Spinal cord (tissue), 10 donors: Measurements from ENCODE around the gene SCUBE3. TPM values are rescaled to one million over a fixed set of nuclear protein-coding genes. Genes with fewer than 3 reads are reported as not detected.

Experiments
- DNase-seq, 6 donors: peaks; one replicate each; pipeline versions ENCODE4 v3.0.0 to v3.0.0-alpha.2; 2013 to 2015; ENCODE audit warnings: low spot score in 6 of 6, low read depth in 4 of 6
- H3K27ac ChIP-seq: one replicate; pipeline ENCODE4 v1.5.1; 2013; ENCODE audit warnings: low read depth, low read length, control low read depth
- H3K27me3 ChIP-seq: one replicate; pipeline ENCODE4 v1.6.1; 2013; ENCODE audit warnings: low read length; ENCODE audit not compliant: control insufficient read depth, insufficient read depth
- H3K36me3 ChIP-seq: one replicate; pipeline ENCODE4 v1.6.1; 2013; ENCODE audit warnings: low read length; ENCODE audit not compliant: control insufficient read depth, insufficient read depth
- H3K4me1 ChIP-seq: one replicate; pipeline ENCODE4 v1.6.1; 2013; ENCODE audit warnings: low read length; ENCODE audit not compliant: control insufficient read depth, insufficient read depth
- H3K4me3 ChIP-seq: one replicate; pipeline ENCODE4 v1.5.1; 2013; ENCODE audit warnings: low read depth, low read length, control low read depth
- H3K9me3 ChIP-seq: one replicate; pipeline ENCODE4 v1.6.1; 2013; ENCODE audit warnings: low read length; ENCODE audit not compliant: control insufficient read depth, insufficient read depth
- WGBS: methylation state at CpG from one replicate; pipeline ENCODE4 v1.1.5; 2013; ENCODE audit warnings: missing lambda C conversion rate; ENCODE audit not compliant: insufficient coverage; 5-methylcytosine and 5-hydroxymethylcytosine counted together
- polyA plus RNA-seq, 2 donors: library from polyadenylated mRNA; unstranded; fragments of 120-200 nt; gene quantifications; one replicate each; pipeline ENCODE4 v1.2.1, GENCODE V29; 2013; ENCODE audit not compliant: insufficient read length in 2 of 2
- total RNA-seq, 2 donors: library from RNA; depleted of rRNA in 1 of 2; stranded (reverse); fragments of 120-200 nt in 1 of 2; fragments of >200 nt in 1 of 2; gene quantifications; one replicate each; pipeline versions ENCODE4 v1.2.3 to v1.2.4, GENCODE V29; 2013 to 2014
- donor health status: healthy.

Gene SCUBE3
- total and polyA plus RNA-seq, 4 donors: 4.4 to 11.5 (median 7.9) TPM

- DNase-seq: peak in 1 of 6 donors; percentile 28
- H3K27me3 ChIP-seq: no peaks in the 10 kb centered on the region
- H3K9me3 ChIP-seq: no peaks in the 10 kb centered on the region
- H3K4me1 ChIP-seq: peaks cover 20% of the 10 kb centered on the region
- H3K36me3 ChIP-seq: no peaks in the 10 kb centered on the region
- 36% methylated on average over 7 of the region's 7 CpGs for WGBS
- no peak overlapping the region for H3K4me3 ChIP-seq
- H3K27ac ChIP-seq: no peak overlapping the region
Observed at GRCh38 chr6:35203152-35203670, 10.5 kb upstream of the SCUBE3 start.

- 43% methylated on average over 2 of the region's 2 CpGs for WGBS
Observed at GRCh38 chr6:35203680-35204079, 10.1 kb upstream of the SCUBE3 start.

GRCh38 chr6:35206346-35206745 is 7.4 kb upstream of the SCUBE3 start:
- no CpG with 5 or more reads among the region's 1 CpG for WGBS
- no peak overlapping the region for H3K4me3 ChIP-seq
- H3K27ac ChIP-seq: no peak overlapping the region
- peaks cover 20% of the 10 kb centered on the region for H3K4me1 ChIP-seq
- H3K27me3 ChIP-seq: no peaks in the 10 kb centered on the region
- H3K36me3 ChIP-seq: no peaks in the 10 kb centered on the region
- DNase-seq: no peak
- H3K9me3 ChIP-seq: no peaks in the 10 kb centered on the region

More at GRCh38 chr6:35203680-35204079, 10.1 kb upstream of the SCUBE3 start:
- Histone ChIP-seq H3K36me3 (no peaks in the 10 kb centered on the region), H3K4me1 (peaks cover 20% of the 10 kb centered on the region), H3K9me3 (no peaks in the 10 kb centered on the region), H3K27ac (no peak overlapping the region), H3K27me3 (no peaks in the 10 kb centered on the region), H3K4me3 (no peak overlapping the region)
- DNase-seq: no peak

- Histone ChIP-seq H3K27me3 (no peaks in the 10 kb centered on the region), H3K36me3 (no peaks in the 10 kb centered on the region), H3K4me3 (no peak overlapping the region), H3K4me1 (peaks cover 16% of the 10 kb centered on the region), H3K27ac (no peak overlapping the region), H3K9me3 (no peaks in the 10 kb centered on the region)
- no peak for DNase-seq
- 49% methylated on average over 4 of the region's 4 CpGs for WGBS
Observed at GRCh38 chr6:35208419-35208818, 5.3 kb upstream of the SCUBE3 start.

- WGBS: 100% methylated on average over 1 of the region's 1 CpG
- no peaks in the 10 kb centered on the region for H3K9me3 ChIP-seq
- no peaks in the 10 kb centered on the region for H3K36me3 ChIP-seq
- H3K27me3 ChIP-seq: no peaks in the 10 kb centered on the region
- peaks cover 10% of the 10 kb centered on the region for H3K4me1 ChIP-seq
- DNase-seq: no peak
- no peak overlapping the region for H3K27ac ChIP-seq
- no peak overlapping the region for H3K4me3 ChIP-seq
Observed at GRCh38 chr6:35209081-35209480, 4.7 kb upstream of the SCUBE3 start.

- 90% methylated on average over 2 of the region's 2 CpGs for WGBS
- H3K4me1 ChIP-seq: peaks cover 7% of the 10 kb centered on the region
- no peak for DNase-seq
- no peaks in the 10 kb centered on the region for H3K36me3 ChIP-seq
- H3K9me3 ChIP-seq: no peaks in the 10 kb centered on the region
- H3K27me3 ChIP-seq: no peaks in the 10 kb centered on the region
- no peak overlapping the region for H3K4me3 ChIP-seq
- no peak overlapping the region for H3K27ac ChIP-seq
Observed at GRCh38 chr6:35209622-35210247, 4.0 kb upstream of the SCUBE3 start.

- H3K27ac ChIP-seq: no peak overlapping the region
- WGBS: 5% methylated on average over 50 of the region's 51 CpGs
- H3K36me3 ChIP-seq: peaks cover 3% of the 10 kb centered on the region
- DNase-seq: peak in 4 of 6 donors; percentile 31 to 87 (median 62)
- H3K27me3 ChIP-seq: peaks cover 4% of the 10 kb centered on the region
- H3K4me1 ChIP-seq: peaks cover 32% of the 10 kb centered on the region
- no peaks in the 10 kb centered on the region for H3K9me3 ChIP-seq
- peak overlapping the region; percentile 53 for H3K4me3 ChIP-seq
Observed at GRCh38 chr6:35213298-35213791, 411 bp upstream of the SCUBE3 start.

- Histone ChIP-seq H3K4me3 (peak overlapping the region; percentile 53), H3K27ac (peak overlapping the region; percentile 35), H3K9me3 (no peaks in the 10 kb centered on the region), H3K27me3 (peaks cover 4% of the 10 kb centered on the region), H3K4me1 (peaks cover 44% of the 10 kb centered on the region), H3K36me3 (peaks cover 5% of the 10 kb centered on the region)
- DNase-seq: peak in 1 of 6 donors; percentile 11
- WGBS: 2% methylated on average over 5 of the region's 18 CpGs
Observed at GRCh38 chr6:35214869-35215664, 1.3 kb downstream of the SCUBE3 start.

GRCh38 chr6:35215665-35216411 is 2.1 kb downstream of the SCUBE3 start:
- Histone ChIP-seq H3K36me3 (peaks cover 5% of the 10 kb centered on the region), H3K4me1 (peaks cover 44% of the 10 kb centered on the region), H3K27ac (no peak overlapping the region), H3K4me3 (no peak overlapping the region), H3K27me3 (peaks cover 4% of the 10 kb centered on the region), H3K9me3 (no peaks in the 10 kb centered on the region)
- no peak for DNase-seq
- 50% methylated on average over 4 of the region's 6 CpGs for WGBS
